C4-2B (cell line): Measurements from ENCODE around the gene TMEM86B.

ENCODE experiments used
- ZFX ChIP-seq: fragments of 450-650 bp; IDR thresholded peaks from 2 replicates; pipeline ENCODE4 v1.6.1; 2017
- TF ChIP-seq, protein P1 (sequence below): fragments of 450-650 bp; conservative IDR thresholded peaks from 2 replicates; pipeline ENCODE4 v1.5.1; 2017; ENCODE audit warnings: mild to moderate bottlenecking

DNA sequence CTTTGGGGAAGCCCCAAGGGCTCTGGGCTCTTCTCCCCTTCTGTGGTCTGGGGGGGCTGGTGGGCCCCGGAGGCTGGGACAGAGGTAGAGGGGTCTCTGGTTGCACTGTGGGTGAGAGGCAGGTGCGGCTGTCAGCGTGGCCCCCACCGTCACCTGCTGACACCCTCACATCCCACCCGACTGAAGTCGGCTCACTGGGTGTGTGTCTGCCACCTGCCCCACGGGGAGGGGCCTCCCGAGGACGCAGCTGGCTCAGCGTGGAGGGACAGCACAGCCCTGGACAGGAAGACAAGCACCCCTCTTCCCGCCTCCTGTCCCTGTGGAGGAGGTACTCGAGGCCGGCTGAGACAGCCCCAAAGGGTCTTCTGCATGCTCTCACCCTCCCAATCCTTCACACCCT, 2.2 kb upstream of the TMEM86B start:
- TF ChIP-seq, protein P1, sequence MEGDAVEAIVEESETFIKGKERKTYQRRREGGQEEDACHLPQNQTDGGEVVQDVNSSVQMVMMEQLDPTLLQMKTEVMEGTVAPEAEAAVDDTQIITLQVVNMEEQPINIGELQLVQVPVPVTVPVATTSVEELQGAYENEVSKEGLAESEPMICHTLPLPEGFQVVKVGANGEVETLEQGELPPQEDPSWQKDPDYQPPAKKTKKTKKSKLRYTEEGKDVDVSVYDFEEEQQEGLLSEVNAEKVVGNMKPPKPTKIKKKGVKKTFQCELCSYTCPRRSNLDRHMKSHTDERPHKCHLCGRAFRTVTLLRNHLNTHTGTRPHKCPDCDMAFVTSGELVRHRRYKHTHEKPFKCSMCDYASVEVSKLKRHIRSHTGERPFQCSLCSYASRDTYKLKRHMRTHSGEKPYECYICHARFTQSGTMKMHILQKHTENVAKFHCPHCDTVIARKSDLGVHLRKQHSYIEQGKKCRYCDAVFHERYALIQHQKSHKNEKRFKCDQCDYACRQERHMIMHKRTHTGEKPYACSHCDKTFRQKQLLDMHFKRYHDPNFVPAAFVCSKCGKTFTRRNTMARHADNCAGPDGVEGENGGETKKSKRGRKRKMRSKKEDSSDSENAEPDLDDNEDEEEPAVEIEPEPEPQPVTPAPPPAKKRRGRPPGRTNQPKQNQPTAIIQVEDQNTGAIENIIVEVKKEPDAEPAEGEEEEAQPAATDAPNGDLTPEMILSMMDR = no peak
- no peak for TF ChIP-seq ZFX
